Prostate gland (tissue), 2 donors: ENCODE measurements around the gene LRPPRC. TPM values are rescaled to one million over a fixed set of nuclear protein-coding genes. Genes with fewer than 3 reads are reported as not detected.

ENCODE experiments used
- DNase-seq: peaks from one replicate; pipeline ENCODE4 v3.0.0-alpha.2; 2019; ENCODE audit warnings: low spot score
- H3K27ac ChIP-seq, 2 donors: fragments of 200-600 bp; sonication (generic); 2 replicates each; pipeline ENCODE4 v1.5.1; 2017 to 2019
- H3K27me3 ChIP-seq: fragments of 200-600 bp; sonication (generic); replicated peaks from 2 replicates; pipeline ENCODE4 v1.5.1; 2019; ENCODE audit not compliant: insufficient read depth
- H3K36me3 ChIP-seq, 2 donors: fragments of 200-600 bp; sonication (generic); 1 replicate in 1 of 2; 2 replicates in 1 of 2; pipeline versions ENCODE4 v1.5.1 to v1.8.1; 2017 to 2019
- H3K4me1 ChIP-seq: fragments of 200-600 bp; sonication (generic); replicated peaks from 2 replicates; pipeline ENCODE4 v1.5.1; 2019
- H3K4me3 ChIP-seq, 2 donors: fragments of 200-600 bp; sonication (generic); 2 replicates each; pipeline ENCODE4 v1.5.1; 2017 to 2019
- H3K9me3 ChIP-seq: fragments of 200-600 bp; sonication (generic); 2 replicates; pipeline ENCODE4 v1.5.1; 2017
- CTCF ChIP-seq, 4 experiments: fragments of 200-600 bp in 2 of 4; fragments of 450-650 bp in 2 of 4; sonication (generic) in 2 of 4; IDR thresholded peaks; 1 replicate in 3 of 4; 2 replicates in 1 of 4; pipeline ENCODE4 v1.5.1; 2016 to 2019; ENCODE audit warnings: antibody characterized with exemption in 4 of 4, mild to moderate bottlenecking in 2 of 4, moderate library complexity in 2 of 4
- POLR2A ChIP-seq: fragments of 450-650 bp; IDR thresholded peaks from one replicate; pipeline ENCODE4 v1.6.1; 2016; ENCODE audit warnings: antibody characterized with exemption, mild to moderate bottlenecking
- POLR2AphosphoS5 ChIP-seq: sonication (generic); formaldehyde crosslinking; IDR thresholded peaks from one replicate; pipeline ENCODE4 v1.6.1; 2017; ENCODE audit warnings: antibody characterized with exemption
- WGBS: methylation state at CpG from one replicate; pipeline ENCODE4 v1.1.5; 2018; 5-methylcytosine and 5-hydroxymethylcytosine counted together
- intact Hi-C: fragments of 100-400 bp; cut with DNase I; formaldehyde crosslinking; loops from one replicate; pipeline ENCODE4 v1.14.2; 2022
- total RNA-seq, 2 donors: library from RNA; depleted of rRNA; stranded (reverse); fragments of >200 nt; gene quantifications; one replicate each; pipeline ENCODE4 v1.1.0, GENCODE V29; 2016

The LRPPRC gene
- total RNA-seq, 2 donors from 2014 or later, result 49.3 to 82.3 TPM

GRCh38 chr2:43946685-43947084 lies 49.1 kb downstream of the LRPPRC start:
- no peak for TF ChIP-seq POLR2A
- TF ChIP-seq POLR2AphosphoS5, result no peak
- TF ChIP-seq CTCF (IDR thresholded peaks at IDR 0.05), result no peak
- no peak for DNase-seq
- no peaks in the 10 kb centered on the region for H3K9me3 ChIP-seq
- H3K27ac ChIP-seq, result no peak overlapping the region
- no peaks in the 10 kb centered on the region for H3K4me1 ChIP-seq
- 94% methylated on average over 4 of the region's 4 CpGs for WGBS
- intact Hi-C loops, result no loop called here
- H3K36me3 ChIP-seq, result no peaks in the 10 kb centered on the region
- H3K4me3 ChIP-seq, result no peak overlapping the region
- H3K27me3 ChIP-seq, result no peaks in the 10 kb centered on the region

- no peaks in the 10 kb centered on the region for H3K4me1 ChIP-seq
- H3K9me3 ChIP-seq, result no peaks in the 10 kb centered on the region
- no peak for DNase-seq
- intact Hi-C loops, result no loop called here
- no peak overlapping the region for H3K27ac ChIP-seq
- no peaks in the 10 kb centered on the region for H3K36me3 ChIP-seq
- 93% methylated on average over 3 of the region's 3 CpGs for WGBS
- no peak for TF ChIP-seq POLR2AphosphoS5
- TF ChIP-seq CTCF (IDR thresholded peaks at IDR 0.05), result no peak
- TF ChIP-seq POLR2A, result no peak
- no peak overlapping the region for H3K4me3 ChIP-seq
- H3K27me3 ChIP-seq, result no peaks in the 10 kb centered on the region
Measured at GRCh38 chr2:43945439-43945838, 50.4 kb downstream of the LRPPRC start.

GRCh38 chr2:43944915-43945314 lies 50.9 kb downstream of the LRPPRC start:
- intact Hi-C loops, result no loop called here
- Histone ChIP-seq H3K4me1 (no peaks in the 10 kb centered on the region), H3K9me3 (no peaks in the 10 kb centered on the region), H3K36me3 (no peaks in the 10 kb centered on the region), H3K27ac (no peak overlapping the region), H3K27me3 (no peaks in the 10 kb centered on the region), H3K4me3 (no peak overlapping the region)
- WGBS, result 74% methylated on average over 3 of the region's 3 CpGs
- no peak for DNase-seq
- no peak for TF ChIP-seq POLR2A
- no peak for TF ChIP-seq CTCF (IDR thresholded peaks at IDR 0.05)
- no peak for TF ChIP-seq POLR2AphosphoS5

- no peaks in the 10 kb centered on the region for H3K9me3 ChIP-seq
- H3K27me3 ChIP-seq, result no peaks in the 10 kb centered on the region
- 36% methylated on average over 5 of the region's 5 CpGs for WGBS
- no peak overlapping the region for H3K4me3 ChIP-seq
- DNase-seq, result no peak
- TF ChIP-seq POLR2AphosphoS5 (no peak), POLR2A (no peak), CTCF (IDR thresholded peaks at IDR 0.05) (no peak)
- intact Hi-C loops, result no loop called here
- H3K4me1 ChIP-seq, result no peaks in the 10 kb centered on the region
- H3K36me3 ChIP-seq, result no peaks in the 10 kb centered on the region
- no peak overlapping the region for H3K27ac ChIP-seq
Measured at GRCh38 chr2:43943809-43944452, 51.9 kb downstream of the LRPPRC start.

GRCh38 chr2:43943323-43943722 lies 52.5 kb downstream of the LRPPRC start:
- Histone ChIP-seq H3K27me3 (no peaks in the 10 kb centered on the region), H3K9me3 (no peaks in the 10 kb centered on the region), H3K4me3 (no peak overlapping the region), H3K4me1 (no peaks in the 10 kb centered on the region), H3K36me3 (no peaks in the 10 kb centered on the region), H3K27ac (no peak overlapping the region)
- intact Hi-C loops, result no loop called here
- WGBS, result 94% methylated on average over 1 of the region's 1 CpG
- no peak for TF ChIP-seq POLR2AphosphoS5
- no peak for TF ChIP-seq CTCF (IDR thresholded peaks at IDR 0.05)
- no peak for TF ChIP-seq POLR2A
- DNase-seq, result no peak
